Cardiac septum (tissue), 1 donor: Measurements from ENCODE around the gene TRPC3. TPM values are rescaled to one million over a fixed set of nuclear protein-coding genes. Genes with fewer than 3 reads are reported as not detected.

Source experiments
- DNase-seq: peaks from one replicate; pipeline ENCODE4 v3.0.0-alpha.2; 2020; ENCODE audit warnings: low spot score
- intact Hi-C: fragments of 100-400 bp; cut with DNase I; formaldehyde crosslinking; loops from one replicate; pipeline ENCODE4 v1.14.0; 2022
- total RNA-seq: library from RNA; stranded (reverse); fragmentation: NEBNext Ultra II Directional; extraction: Animal tissue kit (Norgen Biotek cat#: 25700); gene quantifications from one replicate; pipeline ENCODE4 v1.2.1, GENCODE V29; 2021
- donor health status: DM: no; HTN: no; CAD: no.

The TRPC3 gene
- total RNA-seq, 1 donor from 2014 or later = 0.65 TPM

- DNase-seq = no peak
- intact Hi-C loops = no loop called here
Measured at GRCh38 chr4:121885115-121885514, 66.7 kb downstream of the TRPC3 start.

DNA sequence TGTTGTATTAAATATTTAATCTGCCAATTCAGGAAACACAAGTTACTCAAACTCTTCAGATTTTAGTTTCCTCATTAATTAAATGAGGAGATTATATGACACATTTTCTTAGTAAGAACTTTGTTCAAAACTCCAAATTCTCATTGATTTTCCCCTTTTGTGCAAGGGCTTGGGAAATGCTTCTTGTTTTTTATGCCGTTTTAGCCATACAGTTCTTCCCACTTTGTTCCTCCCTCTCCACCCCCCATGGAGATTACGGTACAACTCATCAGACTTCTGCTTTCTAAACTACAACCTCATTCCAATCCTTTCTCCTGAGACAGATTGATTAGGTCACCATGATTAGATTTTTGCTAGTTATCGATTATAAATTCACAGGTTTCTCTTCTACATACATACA, 70.7 kb downstream of the TRPC3 start:
- intact Hi-C loops = no loop called here
- DNase-seq = no peak

GRCh38 chr4:121879135-121879534, 72.7 kb downstream of the TRPC3 start:
- intact Hi-C loops = no loop called here
- DNase-seq = no peak

DNA sequence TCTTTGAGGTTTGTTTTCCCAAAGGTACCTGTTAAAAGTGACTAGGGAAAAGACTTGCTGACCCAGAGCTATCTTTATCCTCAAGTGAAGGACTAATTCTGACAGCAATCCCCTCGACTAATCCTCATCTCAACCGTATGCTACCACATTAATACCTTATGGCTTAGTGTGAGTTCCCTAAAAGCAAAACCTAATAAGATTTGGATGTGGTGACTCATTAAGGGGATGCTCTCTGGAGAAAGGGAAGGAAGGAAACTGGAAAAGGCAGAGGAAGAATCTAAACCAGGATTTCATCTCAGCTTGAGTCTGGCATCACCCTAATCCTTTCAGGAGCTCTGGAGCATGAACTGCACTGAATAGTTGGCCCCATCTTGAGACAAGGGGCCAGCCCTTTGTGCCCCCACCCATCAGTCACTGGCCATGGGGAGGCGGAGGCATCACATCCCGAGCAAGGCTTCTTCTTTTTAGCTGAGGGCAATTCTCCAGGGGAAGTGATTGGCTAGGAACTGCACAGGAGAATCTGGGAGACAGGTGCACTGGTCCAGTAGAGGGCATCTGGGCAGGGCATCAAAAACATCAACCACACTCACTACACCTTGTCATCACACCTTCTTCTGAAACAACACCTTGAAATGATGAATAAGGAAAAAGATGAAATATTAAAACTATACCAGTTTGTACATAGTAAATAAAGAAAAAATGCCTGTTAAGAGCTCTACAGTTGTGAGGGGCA, 74.7 kb downstream of the TRPC3 start:
- DNase-seq = no peak
- intact Hi-C loops = no loop called here

DNA sequence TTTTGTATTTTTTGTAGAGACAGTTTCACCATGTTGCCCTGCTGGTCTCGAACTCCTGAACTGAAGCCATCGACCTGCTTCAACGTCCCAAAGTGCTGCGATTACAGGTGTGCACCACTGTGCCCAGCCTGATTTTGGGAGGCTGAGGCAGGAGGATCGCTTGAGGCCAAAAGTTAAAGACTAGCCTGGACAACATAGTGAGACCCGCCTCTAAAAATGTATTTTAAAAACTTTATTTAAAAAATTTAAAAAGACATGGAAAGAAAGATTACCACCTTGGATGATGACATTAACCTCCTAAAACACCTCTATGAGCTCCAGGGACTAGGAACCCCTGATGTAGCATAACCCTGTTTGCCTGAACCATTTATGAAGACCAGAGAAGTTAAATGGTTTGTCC, 75.8 kb downstream of the TRPC3 start:
- DNase-seq = no peak
- intact Hi-C loops = no loop called here

GRCh38 chr4:121875652-121876051, 76.2 kb downstream of the TRPC3 start:
- intact Hi-C loops = no loop called here
- no peak for DNase-seq

DNA sequence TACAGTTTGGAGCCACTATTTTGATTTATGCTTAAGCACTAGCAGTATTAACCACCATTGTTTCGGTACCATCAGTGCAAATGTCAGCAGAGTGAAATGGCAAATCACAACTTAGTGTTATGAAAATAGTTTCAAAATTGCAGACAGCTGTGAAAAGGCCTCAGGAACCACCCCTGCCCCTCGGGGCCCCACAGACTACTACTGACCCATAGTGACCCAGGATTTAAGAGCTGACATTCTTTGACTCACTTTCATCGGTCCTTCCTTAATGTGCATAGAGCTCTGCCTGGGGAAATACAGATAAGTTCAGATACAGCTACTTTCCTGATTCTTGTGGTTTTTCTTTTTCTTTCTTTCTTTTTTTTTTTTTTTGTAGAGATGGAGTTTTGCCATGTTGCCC, 78.3 kb downstream of the TRPC3 start:
- intact Hi-C loops = no loop called here
- DNase-seq = no peak

DNA sequence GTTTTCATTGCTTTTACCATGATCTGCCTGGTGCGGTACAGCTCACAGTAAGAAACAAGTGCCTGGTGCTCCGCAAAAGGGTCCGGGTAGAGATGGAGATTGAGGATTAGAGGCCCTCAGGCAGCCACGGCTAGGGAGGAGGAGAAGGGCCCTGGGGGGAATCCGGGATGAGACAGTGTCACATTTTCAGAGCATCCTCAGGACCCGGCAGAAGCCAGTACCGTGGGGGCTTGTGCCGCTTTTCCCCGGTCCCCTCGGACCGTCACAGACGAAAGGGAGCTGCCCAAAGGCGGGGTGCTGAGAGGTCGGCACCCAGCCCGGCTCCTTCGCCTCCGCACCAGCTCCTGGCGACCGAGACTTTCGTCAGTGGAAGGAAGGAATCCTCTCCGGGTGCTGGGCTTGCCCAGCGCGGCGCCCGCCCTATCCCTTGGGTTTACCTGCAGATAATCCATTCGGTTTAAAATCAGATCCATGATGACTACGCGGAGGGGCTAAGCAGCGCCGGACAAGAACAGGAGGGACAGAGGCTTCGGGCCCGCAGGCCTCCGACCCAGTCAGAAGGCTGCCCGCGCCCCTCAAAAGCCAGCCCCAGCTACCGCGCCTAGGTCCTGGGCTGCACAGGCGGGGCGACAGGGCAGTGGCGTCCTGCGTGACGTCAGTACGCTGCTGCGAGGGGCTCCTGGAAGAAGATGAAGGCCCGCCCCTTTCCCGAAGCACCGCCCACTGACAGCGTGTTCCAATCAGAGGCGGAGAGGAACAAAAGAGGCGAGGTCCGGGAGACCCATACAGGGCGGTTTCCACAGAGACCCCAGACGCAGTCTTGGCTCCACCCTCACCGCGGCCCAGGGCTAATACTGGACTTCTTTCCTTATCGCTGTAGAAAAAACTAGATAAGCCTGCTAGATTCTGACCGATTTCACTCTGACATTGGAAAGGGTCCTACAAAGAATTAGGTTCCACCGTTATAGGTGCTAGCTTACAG, 81.7 kb downstream of the TRPC3 start, which contains the start of gene BBS7:
TSS of gene BBS7 (minus strand) at position 634 of the 982 bp plus-strand sequence. CDS start at position 473, 161 bp downstream.
- intact Hi-C loops = no loop called here
- peak; percentile 99 for DNase-seq

GRCh38 chr4:121863799-121864198, 88.1 kb downstream of the TRPC3 start:
- intact Hi-C loops = no loop called here
- no peak for DNase-seq

GRCh38 chr4:121861426-121861825, 90.4 kb downstream of the TRPC3 start:
- DNase-seq = no peak
- intact Hi-C loops = no loop called here

GRCh38 chr4:121860121-121860520, 91.7 kb downstream of the TRPC3 start:
- no peak for DNase-seq
- intact Hi-C loops = no loop called here

GRCh38 chr4:121851354-121851753, 100.5 kb downstream of the TRPC3 start:
- DNase-seq = no peak
- intact Hi-C loops = no loop called here

- intact Hi-C loops = no loop called here
- DNase-seq = no peak
Measured at GRCh38 chr4:121846662-121847061, 105.2 kb downstream of the TRPC3 start.

DNA sequence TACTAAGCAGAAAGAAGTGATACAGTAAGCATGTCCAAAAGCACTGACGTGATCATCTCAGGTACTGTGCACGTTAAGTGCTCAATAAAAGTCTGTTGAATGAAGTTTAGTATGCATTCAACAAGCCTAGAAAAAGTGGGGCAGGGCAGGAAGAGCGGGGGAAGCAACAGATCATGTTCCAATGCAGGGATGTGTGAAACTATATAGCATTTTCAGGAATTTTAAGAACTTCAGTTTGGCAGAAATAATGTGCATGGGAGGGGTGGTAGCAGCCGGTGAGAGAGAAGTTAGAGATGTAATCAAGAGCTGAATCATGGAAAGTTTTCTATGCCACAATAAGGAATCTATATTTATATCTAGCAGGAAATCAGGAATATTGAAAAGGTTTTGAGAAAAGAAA, 109.0 kb downstream of the TRPC3 start:
- no peak for DNase-seq
- intact Hi-C loops = no loop called here

- no peak for DNase-seq
- intact Hi-C loops = no loop called here
Measured at GRCh38 chr4:121838136-121838535, 113.7 kb downstream of the TRPC3 start.

DNA sequence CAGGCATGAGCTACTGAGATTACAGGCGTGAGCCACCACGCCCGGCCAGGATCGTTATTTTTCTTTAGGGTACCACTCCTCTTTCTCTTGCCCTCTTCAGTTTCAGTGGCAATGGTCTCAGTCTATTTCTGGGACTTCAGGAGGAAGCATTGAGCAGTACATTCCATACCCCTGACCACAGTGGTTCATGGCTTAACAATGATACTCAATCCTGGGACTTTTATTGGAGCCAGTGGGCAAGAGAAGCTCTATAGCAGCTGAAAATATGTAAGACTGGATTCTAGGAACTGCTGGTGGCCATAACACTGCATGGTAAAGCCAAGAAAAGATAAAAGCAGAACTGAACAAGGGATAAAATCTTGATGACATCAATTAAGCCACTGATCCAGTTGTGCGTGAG, 122.3 kb downstream of the TRPC3 start:
- intact Hi-C loops = no loop called here
- no peak for DNase-seq

Other genes with a start within 250 kb of the TRPC3 start
- gene SMIM43, start 186.9 kb downstream of the TRPC3 start, total RNA-seq = 0.27 TPM
- 13.5 TPM for gene EXOSC9, start 150.7 kb downstream of the TRPC3 start, total RNA-seq
- 0.38 TPM for gene CCNA2, start 128.2 kb downstream of the TRPC3 start, total RNA-seq
- 6.1 TPM for gene BBS7, start 81.6 kb downstream of the TRPC3 start, total RNA-seq
- gene BLTP1, start 200.3 kb upstream of the TRPC3 start, total RNA-seq = 38.4 TPM